H9 (cell line): Measurements from ENCODE around the gene SPRED1. TPM values are rescaled to one million over a fixed set of nuclear protein-coding genes. Genes with fewer than 3 reads are reported as not detected.

Experiments
- DNase-seq: peaks from one replicate; pipeline ENCODE4 v3.0.0-alpha.2; 2017
- H2AFZ ChIP-seq: one replicate; pipeline ENCODE4 v1.6.1; 2013; ENCODE audit warnings: mild to moderate bottlenecking, low read length, control low read depth, moderate library complexity
- H2AK5ac ChIP-seq: 2 replicates; pipeline ENCODE4 v1.6.1; 2013; ENCODE audit warnings: low read length, control low read depth, mixed read lengths; ENCODE audit not compliant: insufficient read length
- H2BK120ac ChIP-seq: one replicate; pipeline ENCODE4 v1.6.1; 2013; ENCODE audit warnings: low read depth, mild to moderate bottlenecking, low read length, control low read depth, inconsistent platforms; ENCODE audit not compliant: poor library complexity, severe bottlenecking
- H2BK12ac ChIP-seq: 2 replicates; pipeline ENCODE4 v1.6.1; 2013; ENCODE audit warnings: low read length, control low read depth, mixed read lengths, low read depth; ENCODE audit not compliant: insufficient read length
- H2BK15ac ChIP-seq: 2 replicates; pipeline ENCODE4 v1.6.1; 2013; ENCODE audit warnings: low read depth, low read length, control low read depth
- H2BK20ac ChIP-seq: one replicate; pipeline ENCODE4 v1.6.1; 2013; ENCODE audit warnings: low read depth, mild to moderate bottlenecking, low read length, control low read depth, inconsistent platforms; ENCODE audit not compliant: poor library complexity, severe bottlenecking
- H2BK5ac ChIP-seq: 2 replicates; pipeline ENCODE4 v1.6.1; 2013; ENCODE audit warnings: low read length, control low read depth, mixed read lengths; ENCODE audit not compliant: insufficient read length
- H3K14ac ChIP-seq: 2 replicates; pipeline ENCODE4 v1.6.1; 2013; ENCODE audit warnings: low read length, control low read depth; ENCODE audit not compliant: insufficient read depth
- H3K18ac ChIP-seq: 2 replicates; pipeline ENCODE4 v1.6.1; 2013; ENCODE audit warnings: low read depth, mild to moderate bottlenecking, mixed read lengths, low read length, control low read depth; ENCODE audit not compliant: insufficient read length
- H3K23ac ChIP-seq: 2 replicates; pipeline ENCODE4 v1.6.1; 2013; ENCODE audit warnings: low read length, control low read depth, mixed read lengths, low read depth; ENCODE audit not compliant: insufficient read length
- H3K23me2 ChIP-seq: 2 replicates; pipeline ENCODE4 v1.6.1; 2013; ENCODE audit warnings: low read depth, mild to moderate bottlenecking, mixed read lengths, low read length, control low read depth; ENCODE audit not compliant: insufficient read length, poor library complexity, severe bottlenecking
- H3K27ac ChIP-seq: 2 replicates; pipeline ENCODE4 v1.5.1; 2013; ENCODE audit warnings: low read length, control low read depth, mixed read lengths, low read depth; ENCODE audit not compliant: insufficient read length
- H3K27me3 ChIP-seq: 2 replicates; pipeline ENCODE4 v1.6.1; 2013; ENCODE audit warnings: low read length, control low read depth, inconsistent platforms; ENCODE audit not compliant: insufficient read depth
- H3K4ac ChIP-seq: 2 replicates; pipeline ENCODE4 v1.6.1; 2013; ENCODE audit warnings: low read depth, mild to moderate bottlenecking, control low read depth, inconsistent platforms, low read length, moderate library complexity
- H3K4me1 ChIP-seq: 2 replicates; pipeline ENCODE4 v1.6.1; 2013; ENCODE audit warnings: low read length, control low read depth, inconsistent platforms; ENCODE audit not compliant: insufficient read depth
- H3K4me2 ChIP-seq: 2 replicates; pipeline ENCODE4 v1.6.1; 2013; ENCODE audit warnings: low read length, control low read depth, mixed read lengths; ENCODE audit not compliant: insufficient read length, insufficient read depth
- H3K56ac ChIP-seq: 2 replicates; pipeline ENCODE4 v1.6.1; 2013; ENCODE audit warnings: low read depth, mild to moderate bottlenecking, mixed read lengths, low read length, control low read depth; ENCODE audit not compliant: insufficient read length
- H3K79me1 ChIP-seq: 2 replicates; pipeline ENCODE4 v1.6.1; 2013; ENCODE audit warnings: low read depth, mild to moderate bottlenecking, moderate library complexity, low read length, control low read depth, inconsistent platforms; ENCODE audit not compliant: insufficient read depth, poor library complexity, severe bottlenecking
- H3K79me2 ChIP-seq: 2 replicates; pipeline ENCODE4 v1.6.1; 2013; ENCODE audit warnings: low read length, control low read depth, inconsistent platforms; ENCODE audit not compliant: insufficient read depth
- H3K9ac ChIP-seq: 2 replicates; pipeline ENCODE4 v1.6.1; 2013; ENCODE audit warnings: low read length, control low read depth, mixed read lengths; ENCODE audit not compliant: insufficient read length; ENCODE audit errors: extremely low read depth
- H3K9me3 ChIP-seq: one replicate; pipeline ENCODE4 v1.6.1; 2013; ENCODE audit warnings: low read depth, low read length, inconsistent platforms; ENCODE audit not compliant: control insufficient read depth
- H3T11ph ChIP-seq: one replicate; pipeline ENCODE4 v1.6.1; 2013; ENCODE audit warnings: mild to moderate bottlenecking, low read length, control low read depth, inconsistent platforms
- H4K20me1 ChIP-seq: one replicate; pipeline ENCODE4 v1.6.1; 2013; ENCODE audit not compliant: control insufficient read depth, insufficient read length, insufficient read depth
- H4K5ac ChIP-seq: 2 replicates; pipeline ENCODE4 v1.6.1; 2013; ENCODE audit warnings: low read depth, mild to moderate bottlenecking, mixed read lengths, low read length, control low read depth; ENCODE audit not compliant: insufficient read length
- H4K8ac ChIP-seq: replicated peaks from 2 replicates; pipeline ENCODE4 v1.6.1; 2013; ENCODE audit warnings: low read length, control low read depth, mixed read lengths, low read depth; ENCODE audit not compliant: insufficient read length
- H4K91ac ChIP-seq: 2 replicates; pipeline ENCODE4 v1.6.1; 2013; ENCODE audit warnings: low read depth, mild to moderate bottlenecking, moderate library complexity, mixed read lengths, low read length, control low read depth; ENCODE audit not compliant: insufficient read length
- H3K27ac Mint-ChIP-seq, 3 experiments: 2 replicates in 2 of 3; 3 replicates in 1 of 3; pipeline ENCODE4 v1.8.0; 2020 to 2021; ENCODE audit warnings: mixed read lengths in 3 of 3, mild to moderate bottlenecking in 1 of 3, moderate library complexity in 1 of 3
- H3K27me3 Mint-ChIP-seq: 2 replicates; pipeline ENCODE4 v1.8.0; 2021; ENCODE audit warnings: low read depth, mild to moderate bottlenecking, moderate library complexity, mixed read lengths
- H3K36me3 Mint-ChIP-seq, 3 experiments: 2 replicates in 2 of 3; 3 replicates in 1 of 3; pipeline ENCODE4 v1.8.0; 2020 to 2021; ENCODE audit warnings: low read depth in 3 of 3, mixed read lengths in 3 of 3; ENCODE audit not compliant: insufficient read depth in 1 of 3
- H3K4me1 Mint-ChIP-seq, 2 experiments: 2 replicates each; pipeline ENCODE4 v1.8.0; 2020; ENCODE audit warnings: mixed read lengths in 2 of 2
- H3K4me3 Mint-ChIP-seq, 2 experiments: 2 replicates in 1 of 2; 3 replicates in 1 of 2; pipeline ENCODE4 v1.8.0; 2020 to 2021; ENCODE audit warnings: mild to moderate bottlenecking in 2 of 2, mixed read lengths in 2 of 2, moderate library complexity in 1 of 2
- H3K9me3 Mint-ChIP-seq, 2 experiments: 2 replicates in 1 of 2; 3 replicates in 1 of 2; pipeline ENCODE4 v1.8.0; 2020; ENCODE audit warnings: mild to moderate bottlenecking in 2 of 2, mixed read lengths in 2 of 2, moderate library complexity in 1 of 2
- WGBS: extraction: QIAGEN DNeasy Blood & Tissue Kit; methylation state at CpG from one replicate; pipeline ENCODE4 v1.1.7; 2013; ENCODE audit warnings: missing lambda C conversion rate, low lambda C conversion rate, mixed read lengths; ENCODE audit not compliant: insufficient read length; ENCODE audit errors: extremely low coverage; 5-methylcytosine and 5-hydroxymethylcytosine counted together
- total RNA-seq: library from RNA; stranded (reverse); gene quantifications from 2 replicates; pipeline ENCODE4 v1.2.1, GENCODE V29; 2021
- TF ChIP-seq, protein P1 (sequence below): fragments of 200-600 bp; sonication (generic); conservative IDR thresholded peaks from 3 replicates; pipeline ENCODE4 v1.8.0; 2021; ENCODE audit warnings: antibody characterized with exemption, mild to moderate bottlenecking

The SPRED1 gene
- total RNA-seq, 1 experiment from 2014 or later = 41.0 TPM

GRCh38 chr15:38238311-38238710, 14.3 kb upstream of the SPRED1 start:
- H2BK20ac ChIP-seq = no peak overlapping the region
- Mint-ChIP-seq H3K4me3 (no peak overlapping the region), H3K27ac (peak overlapping the region in 1 of 3 experiments; percentile 33; a peak in 1 of 7 replicates), H3K4me1 (peaks cover 8 to 9% of the 10 kb centered on the region in 2 experiments), H3K36me3 (no peaks in the 10 kb centered on the region), H3K9me3 (no peaks in the 10 kb centered on the region), H3K27me3 (no peaks in the 10 kb centered on the region; the same call in 1 of the 2 replicates)
- H3K4me2 ChIP-seq = no peak overlapping the region
- no peaks in the 10 kb centered on the region for H3K4me1 ChIP-seq
- no CpG with 5 or more reads among the region's 2 CpGs for WGBS
- H4K5ac ChIP-seq = no peak overlapping the region
- no peak for DNase-seq
- H4K91ac ChIP-seq = no peak overlapping the region
- no peak overlapping the region for H3K27ac ChIP-seq
- H2AK5ac ChIP-seq = no peak overlapping the region
- H3K56ac ChIP-seq = no peak overlapping the region
- no peaks in the 10 kb centered on the region for H3K79me1 ChIP-seq
- H2BK5ac ChIP-seq = no peak overlapping the region
- no peak overlapping the region for H2BK120ac ChIP-seq
- H4K20me1 ChIP-seq = no peaks in the 10 kb centered on the region
- no peak overlapping the region for H3K4ac ChIP-seq
- TF ChIP-seq, protein P1, sequence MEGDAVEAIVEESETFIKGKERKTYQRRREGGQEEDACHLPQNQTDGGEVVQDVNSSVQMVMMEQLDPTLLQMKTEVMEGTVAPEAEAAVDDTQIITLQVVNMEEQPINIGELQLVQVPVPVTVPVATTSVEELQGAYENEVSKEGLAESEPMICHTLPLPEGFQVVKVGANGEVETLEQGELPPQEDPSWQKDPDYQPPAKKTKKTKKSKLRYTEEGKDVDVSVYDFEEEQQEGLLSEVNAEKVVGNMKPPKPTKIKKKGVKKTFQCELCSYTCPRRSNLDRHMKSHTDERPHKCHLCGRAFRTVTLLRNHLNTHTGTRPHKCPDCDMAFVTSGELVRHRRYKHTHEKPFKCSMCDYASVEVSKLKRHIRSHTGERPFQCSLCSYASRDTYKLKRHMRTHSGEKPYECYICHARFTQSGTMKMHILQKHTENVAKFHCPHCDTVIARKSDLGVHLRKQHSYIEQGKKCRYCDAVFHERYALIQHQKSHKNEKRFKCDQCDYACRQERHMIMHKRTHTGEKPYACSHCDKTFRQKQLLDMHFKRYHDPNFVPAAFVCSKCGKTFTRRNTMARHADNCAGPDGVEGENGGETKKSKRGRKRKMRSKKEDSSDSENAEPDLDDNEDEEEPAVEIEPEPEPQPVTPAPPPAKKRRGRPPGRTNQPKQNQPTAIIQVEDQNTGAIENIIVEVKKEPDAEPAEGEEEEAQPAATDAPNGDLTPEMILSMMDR = no peak
- no peaks in the 10 kb centered on the region for H3K23me2 ChIP-seq
- H3K18ac ChIP-seq = no peak overlapping the region
- no peaks in the 10 kb centered on the region for H3K79me2 ChIP-seq
- H3T11ph ChIP-seq = no peak overlapping the region
- H3K14ac ChIP-seq = no peak overlapping the region
- H3K9me3 ChIP-seq = no peaks in the 10 kb centered on the region
- H2BK12ac ChIP-seq = no peak overlapping the region
- H2AFZ ChIP-seq = no peak overlapping the region
- H3K27me3 ChIP-seq = no peaks in the 10 kb centered on the region
- H2BK15ac ChIP-seq = no peak overlapping the region
- H3K23ac ChIP-seq = no peak overlapping the region
- no peak overlapping the region for H3K9ac ChIP-seq
- no peak overlapping the region for H4K8ac ChIP-seq
